HEK293T (cell line): ENCODE data around the gene KIRREL1.

Experiments
- ARNT ChIP-seq: fragments of 450-650 bp; IDR thresholded peaks from 2 replicates; pipeline ENCODE4 v1.6.1; 2017; ENCODE audit warnings: mild to moderate bottlenecking
- BHLHE40 ChIP-seq: fragments of 450-650 bp; IDR thresholded peaks from 2 replicates; pipeline ENCODE4 v1.6.1; 2016; ENCODE audit warnings: mild to moderate bottlenecking, moderate library complexity, borderline replicate concordance
- FOXM1 ChIP-seq: fragments of 450-650 bp; IDR thresholded peaks from 2 replicates; pipeline ENCODE4 v1.6.1; 2017; ENCODE audit warnings: mild to moderate bottlenecking, borderline replicate concordance
- PKNOX1 ChIP-seq: fragments of 450-650 bp; IDR thresholded peaks from 2 replicates; pipeline ENCODE4 v1.6.1; 2016
- SUZ12 ChIP-seq: fragments of 450-650 bp; IDR thresholded peaks from 2 replicates; pipeline ENCODE4 v1.6.1; 2016; ENCODE audit warnings: mild to moderate bottlenecking
- TARDBP ChIP-seq: fragments of 450-650 bp; IDR thresholded peaks from 2 replicates; pipeline ENCODE4 v1.6.1; 2016

- TF ChIP-seq ARNT (no peak), BHLHE40 (no peak), FOXM1 (no peak), SUZ12 (no peak), TARDBP (no peak), PKNOX1 (no peak)
These were observed 112.1 kb downstream of the KIRREL1 start for GRCh38 chr1:158105352-158106095.
